ENCODE measurements around the gene GPC1.

GRCh38 chr2:240451791-240452461 is 16.5 kb downstream of the GPC1 start:
- TF ChIP-seq POLR2AphosphoS5 (IDR thresholded peaks at IDR 0.05) (no peak), CTCF (IDR thresholded peaks at IDR 0.05) (no peak), POLR2A (IDR thresholded peaks at IDR 0.05) (no peak)
